Breast epithelium (tissue), 4 donors: ENCODE results near the gene CEACAM16. TPM values are rescaled to one million over a fixed set of nuclear protein-coding genes. Genes with fewer than 3 reads are reported as not detected.
"Not testable (repeated sequence)": the region's sequence is repeated elsewhere in the genome, so short reads cannot be mapped to it uniquely, and the experiment has no call there.

Source experiments
- DNase-seq, 2 donors: peaks; one replicate each; pipeline ENCODE4 v3.0.0-alpha.2; 2019; ENCODE audit warnings: low spot score in 2 of 2
- H3K27ac ChIP-seq, 2 donors: fragments of 200-600 bp; sonication (generic) in 1 of 2; one replicate each; pipeline ENCODE4 v1.5.1; 2016 to 2019; ENCODE audit warnings: mild to moderate bottlenecking in 1 of 2
- H3K27me3 ChIP-seq, 2 donors: fragments of 200-600 bp; sonication (generic) in 1 of 2; one replicate each; pipeline versions ENCODE4 v1.5.1 to v1.6.0; 2017 to 2019; ENCODE audit warnings: control low read depth in 1 of 2, mild to moderate bottlenecking in 1 of 2
- H3K36me3 ChIP-seq: fragments of 200-600 bp; one replicate; pipeline ENCODE4 v1.5.1; 2019
- H3K4me1 ChIP-seq, 2 donors: fragments of 200-600 bp; sonication (generic); one replicate each; pipeline ENCODE4 v1.5.1; 2016 to 2019; ENCODE audit warnings: control low read depth in 1 of 2
- H3K4me3 ChIP-seq, 3 donors: fragments of 200-600 bp; sonication (generic); 1 replicate in 2 of 3; 2 replicates in 1 of 3; pipeline ENCODE4 v1.5.1; 2016 to 2019; ENCODE audit warnings: mild to moderate bottlenecking in 3 of 3, moderate library complexity in 2 of 3
- H3K9me3 ChIP-seq, 2 donors: fragments of 200-600 bp; sonication (generic) in 1 of 2; one replicate each; pipeline ENCODE4 v1.5.1; 2016 to 2019; ENCODE audit warnings: control low read depth in 1 of 2
- POLR2A ChIP-seq: fragments of 450-650 bp; IDR thresholded peaks from one replicate; pipeline ENCODE4 v1.6.1; 2016; ENCODE audit warnings: antibody characterized with exemption, mild to moderate bottlenecking, moderate library complexity
- POLR2AphosphoS5 ChIP-seq, 3 donors: sonication (generic); formaldehyde crosslinking; IDR thresholded peaks; one replicate each; pipeline ENCODE4 v1.6.1; 2017; ENCODE audit warnings: antibody characterized with exemption in 3 of 3
- intact Hi-C: fragments of 100-400 bp; cut with DNase I; formaldehyde crosslinking; loops from one replicate; pipeline ENCODE4 v1.15.1; 2023; ENCODE audit warnings: low total_unique reads
- total RNA-seq, 3 donors: library from RNA; depleted of rRNA; stranded (reverse); fragments of >200 nt; gene quantifications; one replicate each; pipeline ENCODE4 v1.1.0, GENCODE V29; 2016
- TF ChIP-seq, protein P1 (sequence below), 3 donors: fragments of 450-650 bp; IDR thresholded peaks; one replicate each; pipeline ENCODE4 v1.5.1; 2016 to 2017; ENCODE audit warnings: antibody characterized with exemption in 3 of 3, mild to moderate bottlenecking in 3 of 3, moderate library complexity in 3 of 3

The CEACAM16 gene
- total RNA-seq, 3 donors from 2014 or later: not detected

DNA sequence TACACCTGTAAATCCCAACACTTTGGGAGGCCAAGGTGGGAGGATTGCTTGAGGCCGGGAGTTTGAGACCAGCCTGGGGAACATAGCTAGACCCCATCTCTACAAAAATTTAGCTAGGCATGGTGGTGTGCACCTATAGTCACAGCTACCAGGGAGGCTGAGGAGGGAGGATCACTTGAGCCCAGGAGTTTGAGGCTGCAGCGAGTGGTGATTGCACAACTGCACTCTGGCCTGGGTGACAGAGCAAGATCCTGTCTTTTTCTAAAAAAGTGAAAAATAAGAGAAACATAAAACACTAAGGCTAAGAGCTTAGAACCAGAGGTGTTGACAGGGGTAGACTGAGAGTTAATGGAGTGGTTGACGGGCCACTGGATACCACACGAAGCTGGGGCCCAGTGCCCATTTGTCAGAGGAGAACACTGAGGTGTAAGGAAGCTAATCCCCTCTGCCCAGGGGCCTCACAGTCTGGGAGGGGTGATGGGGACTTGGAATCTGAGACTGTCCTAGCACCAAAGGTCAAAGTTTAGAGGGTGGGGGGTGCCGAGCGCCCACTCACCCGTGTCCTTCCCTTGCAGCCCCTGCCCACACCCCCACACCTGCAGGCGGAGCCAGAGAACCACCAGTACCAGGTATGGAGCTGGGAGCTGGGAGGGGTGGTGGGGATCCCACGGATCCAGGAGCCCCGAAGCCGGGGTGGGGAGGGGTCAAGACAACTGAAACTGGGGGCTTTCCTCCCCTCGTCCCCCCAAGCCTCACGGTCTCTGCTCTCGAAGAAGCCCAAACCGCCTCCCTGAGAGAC is 16.8 kb upstream of the CEACAM16 start:
- no peaks in the 10 kb centered on the region for H3K36me3 ChIP-seq
- no peaks in the 10 kb centered on the region for H3K4me1 ChIP-seq
- H3K9me3 ChIP-seq: no peaks in the 10 kb centered on the region
- no peak for TF ChIP-seq POLR2A
- no peak for TF ChIP-seq POLR2AphosphoS5 (IDR thresholded peaks at IDR 0.05)
- TF ChIP-seq, protein P1, sequence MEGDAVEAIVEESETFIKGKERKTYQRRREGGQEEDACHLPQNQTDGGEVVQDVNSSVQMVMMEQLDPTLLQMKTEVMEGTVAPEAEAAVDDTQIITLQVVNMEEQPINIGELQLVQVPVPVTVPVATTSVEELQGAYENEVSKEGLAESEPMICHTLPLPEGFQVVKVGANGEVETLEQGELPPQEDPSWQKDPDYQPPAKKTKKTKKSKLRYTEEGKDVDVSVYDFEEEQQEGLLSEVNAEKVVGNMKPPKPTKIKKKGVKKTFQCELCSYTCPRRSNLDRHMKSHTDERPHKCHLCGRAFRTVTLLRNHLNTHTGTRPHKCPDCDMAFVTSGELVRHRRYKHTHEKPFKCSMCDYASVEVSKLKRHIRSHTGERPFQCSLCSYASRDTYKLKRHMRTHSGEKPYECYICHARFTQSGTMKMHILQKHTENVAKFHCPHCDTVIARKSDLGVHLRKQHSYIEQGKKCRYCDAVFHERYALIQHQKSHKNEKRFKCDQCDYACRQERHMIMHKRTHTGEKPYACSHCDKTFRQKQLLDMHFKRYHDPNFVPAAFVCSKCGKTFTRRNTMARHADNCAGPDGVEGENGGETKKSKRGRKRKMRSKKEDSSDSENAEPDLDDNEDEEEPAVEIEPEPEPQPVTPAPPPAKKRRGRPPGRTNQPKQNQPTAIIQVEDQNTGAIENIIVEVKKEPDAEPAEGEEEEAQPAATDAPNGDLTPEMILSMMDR (IDR thresholded peaks at IDR 0.05): no peak
- no peak overlapping the region for H3K4me3 ChIP-seq
- no peak for DNase-seq
- H3K27me3 ChIP-seq: no peaks in the 10 kb centered on the region
- intact Hi-C loops: no loop called here
- H3K27ac ChIP-seq: no peak overlapping the region

DNA sequence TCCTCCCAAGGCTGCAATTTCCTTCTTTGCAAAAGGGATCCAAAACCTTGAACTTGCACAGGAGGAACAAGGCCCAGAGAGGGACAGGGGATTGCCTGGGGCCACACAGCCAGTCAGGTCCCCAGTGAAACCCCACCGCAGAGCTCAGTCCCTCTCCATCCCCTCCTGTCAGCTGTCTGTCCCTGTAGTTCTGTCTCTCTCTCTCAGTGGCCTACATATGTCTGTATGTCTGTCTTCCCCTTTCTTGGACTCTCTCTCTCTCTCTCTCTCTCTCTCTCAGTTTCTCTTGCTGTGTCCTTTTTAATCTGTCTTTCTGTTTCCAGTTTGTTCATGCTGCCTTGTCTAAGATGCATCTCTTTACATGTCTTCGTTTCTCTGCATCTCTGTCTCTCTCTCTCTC is 16.1 kb upstream of the CEACAM16 start:
- TF ChIP-seq POLR2A (no peak), POLR2AphosphoS5 (IDR thresholded peaks at IDR 0.05) (no peak)
- TF ChIP-seq, protein P1 (IDR thresholded peaks at IDR 0.05): no peak
- intact Hi-C loops: no loop called here
- Histone ChIP-seq H3K9me3 (no peaks in the 10 kb centered on the region), H3K4me3 (no peak overlapping the region), H3K27ac (no peak overlapping the region), H3K36me3 (no peaks in the 10 kb centered on the region), H3K27me3 (no peaks in the 10 kb centered on the region), H3K4me1 (no peaks in the 10 kb centered on the region)
- DNase-seq: no peak

DNA sequence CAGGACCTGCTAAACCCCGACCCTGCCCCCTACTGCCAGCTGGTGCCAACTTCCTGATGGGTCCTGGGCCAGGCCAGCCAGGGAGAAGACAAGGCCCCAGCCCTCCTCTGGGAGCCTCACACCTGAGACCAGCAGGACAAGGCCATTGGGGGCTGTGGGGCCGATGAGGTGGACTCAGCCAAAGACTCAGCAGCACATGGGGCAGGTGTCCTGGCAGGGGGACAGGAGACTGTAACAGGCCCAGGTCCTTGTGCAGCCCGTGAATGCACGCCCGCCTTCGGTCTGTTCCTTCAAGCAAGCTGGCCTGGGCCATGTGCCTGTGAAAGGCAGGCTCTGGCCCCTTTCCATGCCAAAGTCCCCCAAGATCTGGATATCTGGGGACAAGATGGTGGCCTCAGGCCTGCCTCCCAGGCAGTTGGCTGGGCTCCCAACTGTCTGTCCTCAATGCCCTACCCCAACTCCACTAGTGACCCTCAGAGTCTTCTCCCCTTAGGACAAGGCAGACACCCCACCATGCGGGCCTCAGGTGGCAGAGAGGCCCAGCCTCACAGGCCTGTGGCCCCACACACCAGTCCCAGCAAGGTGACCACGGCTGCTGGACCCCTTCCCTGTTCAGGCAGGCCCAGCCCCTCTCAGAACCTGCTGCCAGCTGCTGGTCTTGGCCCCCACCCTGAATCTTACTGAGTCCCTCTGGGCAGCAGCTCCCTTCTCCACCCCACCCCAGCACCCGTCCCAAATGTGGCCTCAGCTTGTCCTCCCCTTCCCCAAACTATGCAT is 15.3 kb upstream of the CEACAM16 start:
- H3K9me3 ChIP-seq: no peaks in the 10 kb centered on the region
- no peak overlapping the region for H3K4me3 ChIP-seq
- no peaks in the 10 kb centered on the region for H3K27me3 ChIP-seq
- intact Hi-C loops: loop anchor here (1.0 kb wide), 1 partner anchor 27 kb away; no protein-coding TSS in a partner anchor
- no peaks in the 10 kb centered on the region for H3K4me1 ChIP-seq
- peak overlapping the region in 1 of 2 donors; percentile 29 for H3K27ac ChIP-seq
- no peak for TF ChIP-seq POLR2AphosphoS5 (IDR thresholded peaks at IDR 0.05)
- TF ChIP-seq, protein P1 (IDR thresholded peaks at IDR 0.05): no peak
- no peak for TF ChIP-seq POLR2A
- H3K36me3 ChIP-seq: no peaks in the 10 kb centered on the region
- no peak for DNase-seq

DNA sequence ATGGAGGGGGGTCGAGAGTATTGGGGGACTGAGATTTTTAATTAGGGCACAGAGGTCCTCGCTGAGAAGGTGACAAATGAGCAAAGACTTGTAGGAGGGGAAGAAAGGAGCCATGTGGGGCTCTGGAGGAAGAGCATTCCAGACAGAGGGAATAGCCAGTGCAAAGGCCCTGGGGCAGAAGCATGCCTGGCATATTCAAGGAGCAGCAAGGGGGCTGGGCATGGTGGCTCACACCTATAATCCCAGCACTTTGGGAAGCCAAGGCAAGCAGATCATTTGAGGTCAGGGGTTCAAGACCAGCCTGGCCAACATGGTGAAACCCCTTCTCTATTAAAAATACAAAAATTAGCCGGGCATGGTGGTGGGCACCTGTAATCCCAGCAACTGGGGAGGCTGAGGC is 14.6 kb upstream of the CEACAM16 start:
- H3K4me3 ChIP-seq, H3K27me3 ChIP-seq, DNase-seq, H3K27ac ChIP-seq, H3K9me3 ChIP-seq, H3K36me3 ChIP-seq, H3K4me1 ChIP-seq: not testable (repeated sequence)
- intact Hi-C loops: loop anchor here (1.0 kb wide), 1 partner anchor 26 kb away; no protein-coding TSS in a partner anchor

GRCh38 chr19:44684892-44685863 is 13.8 kb upstream of the CEACAM16 start:
- Histone ChIP-seq H3K36me3 (no peaks in the 10 kb centered on the region), H3K9me3 (no peaks in the 10 kb centered on the region), H3K27me3 (no peaks in the 10 kb centered on the region), H3K4me3 (no peak overlapping the region), H3K4me1 (no peaks in the 10 kb centered on the region), H3K27ac (no peak overlapping the region)
- DNase-seq: no peak
- TF ChIP-seq POLR2A (no peak), POLR2AphosphoS5 (IDR thresholded peaks at IDR 0.05) (no peak)
- TF ChIP-seq, protein P1 (IDR thresholded peaks at IDR 0.05): no peak
- intact Hi-C loops: loop anchor here (1.0 kb wide), 1 partner anchor 25 kb away; no protein-coding TSS in a partner anchor
